ENCODE results near the gene RNF212B. TPM values are rescaled to one million over a fixed set of nuclear protein-coding genes. Genes with fewer than 3 reads are reported as not detected.

The RNF212B gene
- total and polyA plus RNA-seq, 2 of the 13 experiments (the other 11 are each of a cell fraction or from before 2014, with no cell fraction given): 0.05 TPM; not detected in 1

GRCh38 chr14:23320584-23321571 lies 83.1 kb downstream of the RNF212B start, which contains the start of gene PABPN1 (continued):
- peak; percentile 67 for TF ChIP-seq IRF9 (CRISPR knock-in tag; IDR thresholded peaks at IDR 0.05; ENCODE audit: borderline replicate concordance)

GRCh38 chr14:23321572-23322547 lies 84.1 kb downstream of the RNF212B start:
- peak; percentile 71 for DNase-seq (ENCODE audit: low spot score)
- WGBS (ENCODE audit: low lambda C conversion rate): 1% methylated on average over 62 of the region's 64 CpGs
- no peaks in the 10 kb centered on the region for H3K9me3 ChIP-seq (ENCODE audit: low read length)
- peak; percentile 8 for FAIRE-seq
- H2AFZ ChIP-seq (ENCODE audit: low read length): no peak overlapping the region
- peaks cover 36% of the 10 kb centered on the region for H3K4me1 ChIP-seq (ENCODE audit: insufficient read depth, low read length)
- CTCF ChIA-PET (ENCODE audit: low intra/inter-chr PET ratio, low total read pairs): interaction anchor here (1.5 to 1.9 kb wide), 3 partner anchors 16 to 57 kb away, joined by 3 to 7 read pairs (median 4); partner anchors contain the start of gene BCL2L2
- peak; percentile 19 for ATAC-seq
- H3K27me3 ChIP-seq (ENCODE audit: control insufficient read depth in 1 of 2, insufficient read depth in 2 of 2, low read length in 2 of 2): peaks cover 0 to 6% of the 10 kb centered on the region in 2 experiments; a peak in 2 of 5 replicates
- H3K4me2 ChIP-seq (ENCODE audit: low read depth, low read length): peak overlapping the region; percentile 96
- H3K36me3 ChIP-seq (replicated peaks in 1 of 2; ENCODE audit: control insufficient read depth in 1 of 2, insufficient read depth in 2 of 2, low read length in 2 of 2): peaks cover 18 to 36% of the 10 kb centered on the region in 2 experiments
- BruUV-seq (replicated peaks): no TSS peak
- H4K20me1 ChIP-seq (ENCODE audit: insufficient read depth, low read length): peaks cover 11% of the 10 kb centered on the region; the same call in 1 of the 2 replicates
- H3K27ac ChIP-seq (ENCODE audit: extremely low read length, insufficient read depth, low read length): peak overlapping the region; percentile 95
- intact Hi-C loops (cut with micrococcal nuclease; ENCODE audit: unreplicated experiment) (loop anchor here (1.0 to 2.0 kb wide), 5 partner anchors 16 to 235 kb away; partner anchors contain the start of genes BCL2L2, HOMEZ, NGDN and THTPA), in situ Hi-C loops (cut with HindIII; ENCODE audit: extremely low pct_ligation_motif_present, low pct_unique_long_range_greater_than_20kb) (loop anchor here (5.0 to 25.0 kb wide), 2 partner anchors 235 to 815 kb away; partner anchors contain the start of genes EMC9, FITM1, PSME1 and PSME2)
- H3K4me3 ChIP-seq (replicated peaks in 1 of 3; ENCODE audit: insufficient read depth in 1 of 3, low read depth in 2 of 3, low read length in 3 of 3): peak overlapping the region; percentile 79 to 99 (median 98)
- H3K79me2 ChIP-seq (ENCODE audit: insufficient read depth, low read length): peaks cover 23% of the 10 kb centered on the region
- peak overlapping the region; percentile 99 for H3K9ac ChIP-seq (ENCODE audit: insufficient read depth, low read depth, low read length)
- POLR2A ChIA-PET: interaction anchor here (0.6 to 13.2 kb wide), 90 partner anchors 8 to 1120 kb away, joined by 3 to 1053 read pairs (median 5); partner anchors contain the start of genes ACIN1, AJUBA, AP1G2 and BCL2L2
- TF ChIP-seq EEA1 (CRISPR knock-in tag; IDR thresholded peaks at IDR 0.05; ENCODE audit: borderline replicate concordance) (peak; percentile 20; the same call in 1 of the 2 replicates), TSC22D2 (CRISPR knock-in tag; IDR thresholded peaks at IDR 0.05; ENCODE audit: borderline replicate concordance) (peak; percentile 22; the same call in 1 of the 2 replicates), HOXA3 (CRISPR knock-in tag; IDR thresholded peaks at IDR 0.05) (peak; percentile 58), ZFP37 (CRISPR knock-in tag; IDR thresholded peaks at IDR 0.05; ENCODE audit: borderline replicate concordance) (peak; percentile 57; the same call in 1 of the 2 replicates), SMYD3 (CRISPR knock-in tag; IDR thresholded peaks at IDR 0.05) (no peak; the same call in 1 of the 2 replicates), ZNF547 (CRISPR knock-in tag; IDR thresholded peaks at IDR 0.05) (no peak), ZBTB37 (CRISPR knock-in tag; IDR thresholded peaks at IDR 0.05) (no peak), ZNF691 (CRISPR knock-in tag; IDR thresholded peaks at IDR 0.05; ENCODE audit: borderline replicate concordance, low read depth) (0 out of 2 replicates have a peak, but pooled peaks have one; percentile 34), RORA (CRISPR knock-in tag; IDR thresholded peaks at IDR 0.05) (no peak), ZNF770 (CRISPR knock-in tag; IDR thresholded peaks at IDR 0.05) (peak; percentile 27; the same call in 1 of the 2 replicates)

Data from HepG2 (cell line).